PC-3 (cell line): ENCODE measurements around the gene OR10G4.

ENCODE experiments used
- EZH2 ChIP-seq: fragments of 300-600 bp; sonication (generic); IDR thresholded peaks from one replicate; pipeline ENCODE4 v1.6.1; 2017; ENCODE audit warnings: antibody characterized with exemption, mild to moderate bottlenecking, low read length; ENCODE audit not compliant: unreplicated experiment
- EZH2phosphoT487 ChIP-seq: fragments of 300-600 bp; sonication (generic); IDR thresholded peaks from 2 replicates; pipeline ENCODE4 v1.6.1; 2018; ENCODE audit warnings: mild to moderate bottlenecking, antibody characterized with exemption, low read length, borderline replicate concordance
- TF ChIP-seq, protein P1 (sequence below): fragments of 300-600 bp; sonication (generic); conservative IDR thresholded peaks from 2 replicates; pipeline ENCODE4 v1.5.1; 2017; ENCODE audit warnings: antibody characterized with exemption, low read depth, mild to moderate bottlenecking, low read length

DNA sequence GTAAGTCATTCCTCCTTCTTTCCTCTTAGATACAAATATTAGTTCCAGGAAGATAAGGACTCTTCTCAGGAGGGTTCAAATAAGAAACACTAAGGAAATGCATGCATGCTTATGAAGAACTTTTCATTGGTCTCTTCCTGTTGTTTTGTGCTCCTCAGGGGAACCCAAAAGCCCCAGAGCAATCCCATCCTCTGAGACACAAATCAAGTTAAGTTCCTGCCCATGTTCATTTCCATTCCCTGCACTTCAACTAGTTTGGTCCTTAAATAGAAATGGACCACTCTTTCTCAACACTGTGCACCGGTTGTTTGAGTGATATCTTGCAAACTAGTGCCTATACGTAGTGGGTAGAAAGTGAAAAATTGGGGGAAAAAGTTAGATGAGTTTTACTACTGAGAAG is at the start of gene OR10G4:
- TF ChIP-seq, protein P1, sequence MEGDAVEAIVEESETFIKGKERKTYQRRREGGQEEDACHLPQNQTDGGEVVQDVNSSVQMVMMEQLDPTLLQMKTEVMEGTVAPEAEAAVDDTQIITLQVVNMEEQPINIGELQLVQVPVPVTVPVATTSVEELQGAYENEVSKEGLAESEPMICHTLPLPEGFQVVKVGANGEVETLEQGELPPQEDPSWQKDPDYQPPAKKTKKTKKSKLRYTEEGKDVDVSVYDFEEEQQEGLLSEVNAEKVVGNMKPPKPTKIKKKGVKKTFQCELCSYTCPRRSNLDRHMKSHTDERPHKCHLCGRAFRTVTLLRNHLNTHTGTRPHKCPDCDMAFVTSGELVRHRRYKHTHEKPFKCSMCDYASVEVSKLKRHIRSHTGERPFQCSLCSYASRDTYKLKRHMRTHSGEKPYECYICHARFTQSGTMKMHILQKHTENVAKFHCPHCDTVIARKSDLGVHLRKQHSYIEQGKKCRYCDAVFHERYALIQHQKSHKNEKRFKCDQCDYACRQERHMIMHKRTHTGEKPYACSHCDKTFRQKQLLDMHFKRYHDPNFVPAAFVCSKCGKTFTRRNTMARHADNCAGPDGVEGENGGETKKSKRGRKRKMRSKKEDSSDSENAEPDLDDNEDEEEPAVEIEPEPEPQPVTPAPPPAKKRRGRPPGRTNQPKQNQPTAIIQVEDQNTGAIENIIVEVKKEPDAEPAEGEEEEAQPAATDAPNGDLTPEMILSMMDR, result no peak
- TF ChIP-seq EZH2, result no peak
- no peak for TF ChIP-seq EZH2phosphoT487
